SK-N-MC (cell line): Measurements from ENCODE around the gene FAT4.

Source experiments
- EZH2 ChIP-seq: fragments of 200-600 bp; sonication (generic); IDR thresholded peaks from one replicate; pipeline ENCODE4 v1.6.1; 2017; ENCODE audit warnings: antibody characterized with exemption
- POLR2AphosphoS5 ChIP-seq: IDR thresholded peaks from 2 replicates; pipeline ENCODE4 v1.6.1; 2012; ENCODE audit warnings: mild to moderate bottlenecking, low read depth, low read length, borderline replicate concordance

GRCh38 chr4:125359363-125359762 is 44.6 kb downstream of the FAT4 start:
- TF ChIP-seq EZH2 (no peak), POLR2AphosphoS5 (no peak)
